Activated T-cell treated with anti-CD3 and anti-CD28 coated beads, Interleukin-2, amount 50 U/mL, for 4 hours (primary cell): ENCODE data around the gene ILK. TPM values are rescaled to one million over a fixed set of nuclear protein-coding genes. Genes with fewer than 3 reads are reported as not detected.

ENCODE experiments used
- ATAC-seq, 2 donors: fragments of 200-7000 bp; cut with Tn5 transposase; one replicate each; pipeline ENCODE4 v1.10.0; 2021
- DNase-seq: peaks from one replicate; pipeline ENCODE4 v3.0.0-alpha.2; 2020
- H3K27me3 Mint-ChIP-seq: one replicate; pipeline ENCODE4 v1.8.0; 2021; ENCODE audit warnings: low read depth, mixed read lengths
- H3K36me3 Mint-ChIP-seq: one replicate; pipeline ENCODE4 v1.8.0; 2022; ENCODE audit warnings: mixed read lengths; ENCODE audit not compliant: insufficient read depth
- H3K4me1 Mint-ChIP-seq: one replicate; pipeline ENCODE4 v1.8.0; 2021; ENCODE audit warnings: low read depth, mixed read lengths
- H3K4me3 Mint-ChIP-seq: one replicate; pipeline ENCODE4 v1.8.0; 2021; ENCODE audit warnings: mild to moderate bottlenecking, moderate library complexity, mixed read lengths
- H3K9me3 Mint-ChIP-seq: one replicate; pipeline ENCODE4 v1.8.0; 2021; ENCODE audit warnings: mixed read lengths
- total RNA-seq, 3 donors: library from RNA; stranded (reverse); gene quantifications; one replicate each; pipeline ENCODE4 v1.2.1, GENCODE V29; 2021

ILK gene
- total RNA-seq, 3 donors from 2014 or later, result 38.6 to 48.9 (median 45.0) TPM

- H3K9me3 Mint-ChIP-seq, result no peaks in the 10 kb centered on the region
- H3K4me3 Mint-ChIP-seq, result no peak overlapping the region
- no peaks in the 10 kb centered on the region for H3K4me1 Mint-ChIP-seq
- H3K36me3 Mint-ChIP-seq, result peaks cover 22% of the 10 kb centered on the region
- ATAC-seq, result no peak
- H3K27me3 Mint-ChIP-seq, result no peaks in the 10 kb centered on the region
- no peak for DNase-seq
These were observed 36.2 kb upstream of the ILK start for GRCh38 chr11:6567371-6567745.

- no peaks in the 10 kb centered on the region for H3K4me1 Mint-ChIP-seq
- ATAC-seq (no peak), DNase-seq (no peak)
- H3K36me3 Mint-ChIP-seq, result peaks cover 27% of the 10 kb centered on the region
- H3K4me3 Mint-ChIP-seq, result no peak overlapping the region
- H3K9me3 Mint-ChIP-seq, result no peaks in the 10 kb centered on the region
- H3K27me3 Mint-ChIP-seq, result no peaks in the 10 kb centered on the region
These were observed 35.2 kb upstream of the ILK start for GRCh38 chr11:6568191-6568918.

- DNase-seq (no peak), ATAC-seq (no peak)
- Mint-ChIP-seq H3K4me3 (no peak overlapping the region), H3K27me3 (no peaks in the 10 kb centered on the region), H3K4me1 (no peaks in the 10 kb centered on the region), H3K36me3 (peaks cover 24% of the 10 kb centered on the region), H3K9me3 (no peaks in the 10 kb centered on the region)
These were observed 33.9 kb upstream of the ILK start for GRCh38 chr11:6569706-6570105.

- Mint-ChIP-seq H3K36me3 (peaks cover 19% of the 10 kb centered on the region), H3K4me3 (no peak overlapping the region), H3K9me3 (no peaks in the 10 kb centered on the region), H3K27me3 (no peaks in the 10 kb centered on the region), H3K4me1 (no peaks in the 10 kb centered on the region)
- no peak for DNase-seq
- ATAC-seq, result no peak
These were observed 32.7 kb upstream of the ILK start for GRCh38 chr11:6570691-6571427.

GRCh38 chr11:6571434-6572008 lies 32.1 kb upstream of the ILK start:
- H3K36me3 Mint-ChIP-seq, result peaks cover 17% of the 10 kb centered on the region
- H3K27me3 Mint-ChIP-seq, result no peaks in the 10 kb centered on the region
- DNase-seq (no peak), ATAC-seq (no peak)
- H3K4me1 Mint-ChIP-seq, result no peaks in the 10 kb centered on the region
- no peak overlapping the region for H3K4me3 Mint-ChIP-seq
- no peaks in the 10 kb centered on the region for H3K9me3 Mint-ChIP-seq

- DNase-seq (no peak), ATAC-seq (no peak)
- H3K36me3 Mint-ChIP-seq, result peaks cover 16% of the 10 kb centered on the region
- H3K9me3 Mint-ChIP-seq, result no peaks in the 10 kb centered on the region
- no peaks in the 10 kb centered on the region for H3K27me3 Mint-ChIP-seq
- H3K4me1 Mint-ChIP-seq, result no peaks in the 10 kb centered on the region
- H3K4me3 Mint-ChIP-seq, result no peak overlapping the region
These were observed 31.4 kb upstream of the ILK start for GRCh38 chr11:6572215-6572614.

- no peak for DNase-seq
- ATAC-seq, result no peak
- Mint-ChIP-seq H3K9me3 (no peaks in the 10 kb centered on the region), H3K4me1 (no peaks in the 10 kb centered on the region), H3K4me3 (no peak overlapping the region), H3K27me3 (no peaks in the 10 kb centered on the region), H3K36me3 (peaks cover 13% of the 10 kb centered on the region)
These were observed 28.5 kb upstream of the ILK start for GRCh38 chr11:6574816-6575715.

GRCh38 chr11:6576471-6577373 lies 26.9 kb upstream of the ILK start:
- H3K4me3 Mint-ChIP-seq, result no peak overlapping the region

GRCh38 chr11:6578134-6578533 lies 25.4 kb upstream of the ILK start:
- DNase-seq (no peak), ATAC-seq (no peak)
- Mint-ChIP-seq H3K4me1 (no peaks in the 10 kb centered on the region), H3K9me3 (peaks cover 7% of the 10 kb centered on the region), H3K4me3 (no peak overlapping the region), H3K36me3 (peaks cover 18% of the 10 kb centered on the region), H3K27me3 (no peaks in the 10 kb centered on the region)

More at GRCh38 chr11:6576471-6577373, 26.9 kb upstream of the ILK start:
- Mint-ChIP-seq H3K4me1 (no peaks in the 10 kb centered on the region), H3K27me3 (no peaks in the 10 kb centered on the region), H3K9me3 (no peaks in the 10 kb centered on the region), H3K36me3 (peaks cover 14% of the 10 kb centered on the region)
- DNase-seq (no peak), ATAC-seq (no peak)

- ATAC-seq (no peak), DNase-seq (no peak)
- Mint-ChIP-seq H3K9me3 (peaks cover 23% of the 10 kb centered on the region), H3K36me3 (peaks cover 31% of the 10 kb centered on the region), H3K4me3 (no peak overlapping the region), H3K27me3 (no peaks in the 10 kb centered on the region), H3K4me1 (no peaks in the 10 kb centered on the region)
These were observed 23.9 kb upstream of the ILK start for GRCh38 chr11:6579681-6580080.

- Mint-ChIP-seq H3K4me1 (no peaks in the 10 kb centered on the region), H3K9me3 (peaks cover 26% of the 10 kb centered on the region), H3K36me3 (peaks cover 40% of the 10 kb centered on the region), H3K4me3 (no peak overlapping the region), H3K27me3 (no peaks in the 10 kb centered on the region)
- ATAC-seq, result no peak
- no peak for DNase-seq
These were observed 20.0 kb upstream of the ILK start for GRCh38 chr11:6583584-6583983.

- H3K9me3 Mint-ChIP-seq, result peaks cover 26% of the 10 kb centered on the region
- H3K27me3 Mint-ChIP-seq, result no peaks in the 10 kb centered on the region
- no peak overlapping the region for H3K4me3 Mint-ChIP-seq
- no peaks in the 10 kb centered on the region for H3K4me1 Mint-ChIP-seq
- peaks cover 40% of the 10 kb centered on the region for H3K36me3 Mint-ChIP-seq
- DNase-seq (no peak), ATAC-seq (no peak)
These were observed 19.0 kb upstream of the ILK start for GRCh38 chr11:6584528-6584927.
